Measurements from ENCODE around the gene FLII.

The FLII gene

DNA sequence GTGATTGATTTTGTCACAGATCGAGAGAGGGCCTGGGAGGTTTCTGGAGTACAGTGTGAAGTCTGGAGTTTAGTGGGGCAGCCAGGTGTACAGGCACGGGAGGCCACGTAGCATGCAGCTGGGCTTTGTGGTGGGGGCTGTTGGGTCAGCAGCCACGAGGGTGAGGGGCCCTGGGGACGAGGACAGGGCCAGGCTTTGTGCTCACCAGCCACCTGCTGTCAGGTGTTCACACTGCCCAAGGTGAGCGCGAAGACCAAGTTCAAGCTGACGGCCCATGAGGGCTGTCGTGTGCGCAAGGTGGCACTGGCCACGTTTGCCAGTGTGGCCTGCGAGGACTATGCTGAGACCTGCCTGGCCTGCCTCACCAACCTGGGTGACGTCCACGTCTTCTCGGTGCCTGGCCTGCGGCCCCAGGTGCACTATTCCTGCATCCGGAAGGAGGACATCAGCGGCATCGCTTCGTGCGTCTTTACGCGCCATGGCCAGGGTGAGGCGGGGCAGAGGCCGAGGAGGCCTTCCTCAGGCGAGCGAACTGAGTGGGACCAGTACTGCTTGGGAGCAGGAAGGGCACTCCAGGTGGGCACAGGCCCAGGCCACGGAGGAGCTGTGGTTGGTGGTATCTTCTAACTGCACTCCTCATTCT lies 17.2 kb downstream of the FLII start:
- DNase-seq (ENCODE audit: low spot score): no peak

DNA sequence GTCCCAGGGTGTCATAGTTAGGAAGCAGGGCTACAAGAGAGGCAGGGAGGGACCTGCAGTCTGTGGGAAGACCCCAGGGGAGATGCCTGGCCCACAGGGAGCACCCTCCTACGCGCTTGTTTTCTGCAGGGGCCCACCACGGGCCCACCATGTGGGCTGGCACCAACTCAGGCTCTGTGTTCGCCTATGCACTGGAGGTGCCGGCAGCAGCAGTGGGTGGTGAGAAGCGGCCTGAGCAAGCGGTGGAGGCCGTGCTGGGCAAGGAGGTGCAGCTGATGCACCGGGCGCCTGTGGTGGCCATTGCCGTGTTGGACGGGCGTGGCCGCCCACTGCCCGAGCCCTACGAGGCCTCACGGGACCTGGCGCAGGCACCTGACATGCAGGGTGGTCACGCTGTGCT lies 18.1 kb downstream of the FLII start:
- no peak for DNase-seq (ENCODE audit: low spot score)

DNA sequence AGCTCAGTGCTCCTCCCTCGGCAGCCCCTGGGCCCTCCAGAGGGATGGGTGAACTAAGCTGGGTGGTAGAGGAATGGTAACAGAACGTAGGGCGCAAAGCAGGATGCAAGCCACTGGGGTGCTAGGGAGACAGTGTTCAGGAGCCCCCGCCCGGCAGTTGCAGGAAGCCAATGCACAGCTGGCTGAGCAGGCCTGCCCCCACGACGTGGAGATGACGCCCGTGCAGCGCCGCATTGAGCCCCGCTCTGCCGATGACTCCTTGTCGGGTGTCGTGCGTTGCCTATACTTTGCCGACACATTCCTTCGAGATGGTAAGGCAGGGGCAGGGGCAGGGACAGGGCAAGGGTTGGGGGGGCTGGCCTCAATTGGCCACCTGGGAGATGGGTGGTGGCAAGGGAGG lies 20.2 kb downstream of the FLII start:
- no peak for DNase-seq (ENCODE audit: low spot score)

DNA sequence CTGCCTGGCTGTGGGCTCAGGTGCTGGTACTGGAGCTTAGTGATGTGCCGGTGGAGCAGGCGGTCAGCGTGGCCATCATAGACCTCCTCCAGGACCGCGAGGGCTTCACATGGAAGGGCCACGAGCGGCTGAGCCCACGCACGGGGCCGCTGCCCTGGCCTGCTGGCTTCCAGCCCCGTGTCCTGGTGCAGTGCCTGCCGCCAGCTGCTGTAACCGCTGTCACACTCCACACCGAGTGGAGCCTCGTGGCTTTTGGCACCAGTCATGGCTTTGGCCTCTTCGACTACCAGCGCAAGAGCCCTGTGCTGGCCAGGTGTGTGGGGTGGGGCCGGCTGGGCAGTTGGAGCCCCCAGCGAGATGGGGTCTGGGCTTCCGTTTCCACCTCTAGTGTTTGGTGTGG lies 21.1 kb downstream of the FLII start:
- no peak for DNase-seq (ENCODE audit: low spot score)

DNA sequence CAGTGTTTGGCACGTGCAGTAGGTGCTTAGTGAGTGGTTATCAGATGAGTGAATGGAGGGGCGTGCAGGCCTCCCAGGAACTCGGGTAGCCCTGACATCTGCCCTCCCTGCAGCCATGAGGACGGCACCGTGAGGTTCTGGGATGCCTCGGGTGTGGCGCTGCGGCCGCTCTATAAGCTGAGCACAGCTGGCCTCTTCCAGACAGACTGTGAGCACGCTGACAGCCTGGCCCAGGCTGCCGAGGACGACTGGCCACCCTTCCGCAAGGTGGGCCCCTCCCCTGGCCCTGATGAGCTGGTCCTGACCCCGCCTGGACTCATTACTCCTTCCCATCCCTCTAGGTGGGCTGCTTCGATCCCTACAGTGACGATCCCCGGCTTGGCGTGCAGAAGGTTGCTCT lies 22.0 kb downstream of the FLII start:
- DNase-seq (ENCODE audit: low spot score): no peak

DNA sequence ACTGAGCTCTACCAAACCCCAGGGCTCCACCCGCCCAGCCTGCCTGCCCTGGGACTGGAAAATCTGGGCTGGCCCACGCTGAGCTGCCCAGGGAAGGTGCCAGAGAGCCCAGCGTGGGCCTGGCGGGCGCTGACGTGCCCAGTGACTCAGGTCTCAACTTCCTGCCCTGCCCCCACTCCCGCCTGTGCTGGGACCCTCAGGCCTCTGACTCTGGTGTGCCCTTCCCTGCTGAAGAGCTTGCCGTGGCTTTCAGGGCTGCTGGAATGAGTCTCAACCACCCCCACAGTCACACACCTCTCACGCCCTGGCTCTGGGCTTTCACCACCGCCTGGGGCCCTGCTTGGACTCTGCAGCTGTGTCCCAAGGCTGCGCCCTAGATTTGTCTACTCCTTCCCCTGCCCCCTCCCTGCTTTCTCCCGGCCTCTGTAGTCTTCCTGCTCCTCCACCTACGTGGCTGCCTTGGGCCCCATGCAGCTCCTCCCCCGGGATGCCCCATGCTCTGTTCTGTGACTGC lies 22.7 kb downstream of the FLII start:
- DNase-seq (ENCODE audit: low spot score): no peak

DNA sequence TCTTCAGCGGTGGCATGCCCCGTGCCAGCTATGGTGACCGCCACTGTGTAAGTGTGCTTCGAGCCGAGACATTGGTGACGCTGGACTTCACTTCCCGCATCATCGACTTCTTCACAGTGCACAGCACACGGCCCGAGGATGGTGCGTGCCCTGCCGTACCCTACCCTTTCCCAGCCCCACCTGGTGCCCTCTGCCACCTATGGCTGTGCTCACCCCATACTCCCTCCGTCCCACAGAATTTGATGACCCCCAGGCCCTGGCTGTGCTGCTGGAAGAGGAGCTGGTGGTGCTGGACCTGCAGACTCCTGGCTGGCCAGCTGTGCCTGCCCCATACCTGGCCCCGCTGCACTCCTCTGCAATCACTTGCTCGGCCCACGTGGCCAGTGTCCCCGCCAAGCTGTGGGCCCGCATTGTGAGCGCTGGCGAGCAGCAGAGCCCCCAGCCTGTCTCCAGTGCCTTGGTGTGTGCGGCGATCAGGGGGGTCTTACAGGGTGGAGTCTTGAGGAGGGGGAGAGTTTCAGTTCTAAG lies 23.6 kb downstream of the FLII start:
- DNase-seq (ENCODE audit: low spot score): no peak

DNA sequence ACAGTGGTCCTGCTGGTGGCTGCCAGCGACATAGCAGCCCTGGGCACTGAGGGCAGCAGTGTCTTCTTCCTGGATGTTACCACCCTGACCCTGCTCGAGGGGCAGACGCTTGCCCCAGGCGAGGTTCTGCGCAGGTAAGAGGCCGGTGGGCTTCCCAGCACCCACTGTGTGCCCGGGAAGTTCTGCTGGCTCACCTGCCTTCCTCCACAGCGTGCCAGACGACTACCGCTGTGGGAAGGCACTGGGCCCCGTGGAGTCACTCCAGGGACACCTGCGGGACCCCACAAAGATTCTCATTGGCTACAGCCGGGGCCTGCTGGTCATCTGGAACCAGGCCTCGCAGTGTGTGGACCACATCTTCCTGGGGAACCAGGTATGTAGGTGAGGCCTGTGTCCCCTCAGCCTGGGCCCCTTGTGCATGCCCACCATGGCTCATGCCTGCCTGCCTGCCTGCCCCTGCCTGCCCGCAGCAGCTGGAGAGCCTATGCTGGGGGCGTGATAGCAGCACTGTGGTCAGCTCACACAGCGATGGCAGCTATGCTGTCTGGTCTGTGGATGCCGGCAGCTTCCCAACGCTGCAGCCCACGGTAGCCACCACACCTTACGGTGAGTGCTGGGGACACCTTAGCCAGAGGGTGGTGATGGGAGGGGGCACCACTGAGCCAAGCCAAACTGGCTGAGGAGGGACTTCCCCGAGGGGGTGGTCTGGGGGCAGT lies 24.6 kb downstream of the FLII start:
- DNase-seq (ENCODE audit: low spot score): no peak

DNA sequence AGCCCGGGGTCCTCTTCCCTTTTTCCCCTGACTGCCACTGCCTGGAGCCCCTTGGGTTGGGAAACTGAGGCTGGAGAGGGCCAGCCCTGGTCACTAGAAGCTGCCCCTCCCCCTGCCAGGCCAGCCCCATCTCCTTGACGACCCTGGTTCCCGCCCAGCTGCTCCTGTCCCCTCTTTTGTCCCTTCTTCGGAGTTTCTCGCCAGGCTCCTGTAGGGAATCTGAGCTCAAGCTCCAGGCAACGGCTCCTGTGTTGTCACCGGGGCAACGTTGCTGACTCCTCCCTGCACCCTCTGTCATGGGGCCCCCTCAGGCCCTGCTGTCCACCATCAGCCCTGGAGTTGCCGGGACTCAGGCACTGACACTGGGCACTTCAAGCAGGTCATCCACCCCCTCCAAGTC lies 27.4 kb downstream of the FLII start:
- no peak for DNase-seq (ENCODE audit: low spot score)

DNA sequence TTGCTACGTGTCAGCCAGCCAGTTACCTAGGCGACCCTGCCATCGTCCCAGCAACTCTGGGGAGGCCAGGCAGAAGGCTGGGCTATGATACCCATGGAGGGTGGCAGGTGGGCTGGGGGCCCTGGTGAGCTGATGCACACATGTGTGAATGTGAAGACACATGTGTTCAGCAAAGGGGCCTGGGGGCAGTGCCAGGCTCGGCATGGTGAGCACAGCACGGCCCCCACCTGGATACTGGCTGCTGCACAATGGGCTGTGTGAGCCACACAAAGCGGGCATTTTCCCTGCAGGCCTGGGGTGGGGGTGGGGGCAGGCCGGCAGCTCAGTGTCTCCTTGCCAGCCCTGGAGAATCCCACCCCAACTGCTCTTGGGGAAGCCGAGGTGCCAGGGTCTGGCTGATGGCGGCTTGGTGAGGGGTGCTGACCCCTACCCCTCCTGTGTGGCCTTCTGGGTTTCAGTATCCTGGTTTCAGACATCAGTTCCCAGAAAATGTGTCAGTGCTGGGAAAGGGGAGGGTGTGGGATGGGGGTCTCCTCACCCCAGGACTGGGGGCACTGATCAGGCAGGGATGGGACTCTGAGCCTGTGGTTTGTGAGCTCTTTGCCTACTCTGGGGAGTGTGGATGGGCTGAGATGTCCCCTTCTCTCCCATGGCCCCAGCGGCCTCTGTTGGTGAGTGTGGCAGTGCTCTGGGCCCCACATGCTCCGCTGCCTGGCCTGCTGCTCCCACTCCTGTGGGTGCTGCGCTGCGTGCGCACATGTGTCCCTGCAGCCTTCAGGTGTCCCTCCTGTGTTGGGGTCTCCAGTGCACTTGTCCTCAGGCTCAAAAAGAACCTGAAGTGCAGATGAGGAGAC lies 28.0 kb downstream of the FLII start:
- no peak for DNase-seq (ENCODE audit: low spot score)

DNA sequence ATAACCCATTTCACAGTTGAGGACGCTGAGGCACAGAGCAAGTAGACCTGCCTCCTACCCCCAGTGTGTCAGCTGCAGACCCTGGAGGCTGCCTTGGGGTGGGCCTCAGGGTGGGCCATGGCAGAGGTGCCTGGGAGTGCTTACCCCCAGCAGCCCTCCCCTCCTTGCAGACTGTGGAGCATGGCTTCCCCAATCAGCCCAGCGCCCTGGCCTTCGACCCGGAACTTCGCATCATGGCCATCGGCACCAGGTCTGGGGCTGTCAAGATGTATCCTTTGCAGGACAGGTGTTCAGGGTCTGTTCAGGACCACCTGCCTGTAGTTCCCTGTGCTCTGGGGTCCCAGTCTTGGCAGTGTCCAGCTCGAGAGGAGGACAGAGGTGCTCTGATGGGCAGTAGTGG lies 28.8 kb downstream of the FLII start:
- no peak for DNase-seq (ENCODE audit: low spot score)

DNA sequence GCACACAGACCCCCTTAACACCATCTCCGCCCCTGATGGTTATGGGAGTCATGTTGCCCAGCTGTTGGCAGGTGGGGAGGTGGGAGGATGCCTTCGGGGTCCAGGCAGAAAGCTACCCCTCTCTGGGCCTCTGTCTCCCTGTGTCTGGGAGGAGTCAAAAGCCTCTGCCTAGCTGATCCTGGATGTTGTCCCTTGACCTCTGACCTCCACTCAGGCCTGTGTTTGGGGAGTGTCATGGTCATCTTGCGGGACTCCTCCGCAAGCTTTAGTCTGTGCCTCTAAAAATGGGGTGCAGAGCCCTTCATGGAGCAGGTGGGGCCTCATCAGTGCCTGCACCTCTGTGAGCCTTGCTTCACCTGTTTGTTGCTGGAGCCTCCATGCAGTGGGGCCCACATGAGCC lies 29.3 kb downstream of the FLII start:
- DNase-seq (ENCODE audit: low spot score): no peak

DNA sequence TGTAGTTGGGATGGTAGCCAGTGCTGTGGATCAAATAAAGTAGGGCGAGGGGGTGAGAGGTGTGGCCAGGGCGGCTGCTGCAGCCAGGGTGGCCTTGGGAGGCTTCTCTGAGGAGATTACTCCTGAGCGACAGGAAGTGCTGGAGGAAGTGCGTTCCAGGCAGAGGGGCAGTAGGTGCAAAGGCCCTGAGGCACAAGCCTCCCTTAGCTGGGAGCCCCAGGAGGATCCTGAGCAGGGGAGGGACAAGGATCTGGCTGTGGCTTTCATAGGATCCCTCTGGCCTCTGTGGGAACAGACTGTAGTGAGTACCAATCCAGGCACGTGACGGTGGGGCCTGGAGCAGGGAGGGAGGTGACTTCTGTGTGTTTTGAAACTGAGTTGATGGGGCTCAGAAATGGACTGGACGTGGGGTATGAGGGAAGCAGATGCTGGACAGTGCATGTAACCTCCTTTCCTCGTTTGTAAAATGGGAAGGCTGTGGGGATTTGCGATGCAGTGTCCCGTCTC lies 30.3 kb downstream of the FLII start:
- DNase-seq (ENCODE audit: low spot score): no peak

DNA sequence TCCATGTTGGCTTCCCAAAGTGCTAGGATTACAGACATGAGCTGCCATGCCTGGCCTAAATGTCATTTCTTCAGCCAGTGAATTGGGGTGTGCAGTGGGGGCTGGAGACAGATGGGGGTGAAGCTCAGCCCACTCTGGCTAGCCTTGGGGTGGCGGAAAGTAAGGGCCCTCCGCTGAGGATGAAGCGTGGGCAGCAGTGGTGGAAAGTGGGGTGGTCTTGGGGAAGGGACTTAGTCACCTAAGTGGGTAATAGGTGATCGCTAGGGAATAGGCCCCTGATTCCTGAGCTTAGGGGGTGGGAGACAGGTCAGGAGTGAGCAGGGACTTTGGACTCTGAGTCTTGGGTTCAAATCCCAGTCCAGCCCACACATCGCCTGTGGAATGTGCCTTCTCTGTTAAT lies 30.9 kb downstream of the FLII start:
- DNase-seq (ENCODE audit: low spot score): no peak

DNA sequence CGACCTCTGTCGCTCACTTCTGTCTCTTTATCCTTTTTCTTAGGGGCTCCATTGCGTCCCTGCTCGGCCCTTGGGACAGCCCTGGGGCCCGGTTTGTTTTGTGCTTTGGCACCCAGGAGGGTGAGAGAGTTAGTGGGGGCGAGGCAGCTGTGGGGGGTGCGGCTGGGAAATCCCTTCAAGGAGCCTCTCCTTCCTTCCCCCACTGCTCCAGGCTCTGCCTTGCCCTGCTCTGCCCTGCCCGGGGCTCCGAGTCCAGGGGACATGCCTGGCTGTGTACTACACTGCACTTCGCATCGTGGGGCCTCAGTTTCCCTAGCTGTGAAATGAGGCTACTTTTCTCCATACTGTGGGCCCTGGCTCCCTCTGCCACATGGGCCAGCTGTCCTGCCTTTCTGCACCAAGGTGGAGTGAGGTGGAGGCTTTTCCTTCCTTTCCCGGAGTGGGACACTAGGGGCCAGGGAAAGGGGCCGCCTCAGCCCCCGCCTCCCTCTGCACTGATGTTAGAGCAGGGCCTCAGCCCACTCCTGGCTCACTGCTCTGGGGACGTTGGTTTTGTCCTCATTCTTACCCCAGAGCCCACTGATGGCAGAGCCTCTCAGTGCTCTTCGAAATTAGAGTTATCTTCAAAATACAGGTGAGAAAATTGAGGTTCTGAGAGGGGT lies 32.1 kb downstream of the FLII start:
- DNase-seq (ENCODE audit: low spot score): no peak

DNA sequence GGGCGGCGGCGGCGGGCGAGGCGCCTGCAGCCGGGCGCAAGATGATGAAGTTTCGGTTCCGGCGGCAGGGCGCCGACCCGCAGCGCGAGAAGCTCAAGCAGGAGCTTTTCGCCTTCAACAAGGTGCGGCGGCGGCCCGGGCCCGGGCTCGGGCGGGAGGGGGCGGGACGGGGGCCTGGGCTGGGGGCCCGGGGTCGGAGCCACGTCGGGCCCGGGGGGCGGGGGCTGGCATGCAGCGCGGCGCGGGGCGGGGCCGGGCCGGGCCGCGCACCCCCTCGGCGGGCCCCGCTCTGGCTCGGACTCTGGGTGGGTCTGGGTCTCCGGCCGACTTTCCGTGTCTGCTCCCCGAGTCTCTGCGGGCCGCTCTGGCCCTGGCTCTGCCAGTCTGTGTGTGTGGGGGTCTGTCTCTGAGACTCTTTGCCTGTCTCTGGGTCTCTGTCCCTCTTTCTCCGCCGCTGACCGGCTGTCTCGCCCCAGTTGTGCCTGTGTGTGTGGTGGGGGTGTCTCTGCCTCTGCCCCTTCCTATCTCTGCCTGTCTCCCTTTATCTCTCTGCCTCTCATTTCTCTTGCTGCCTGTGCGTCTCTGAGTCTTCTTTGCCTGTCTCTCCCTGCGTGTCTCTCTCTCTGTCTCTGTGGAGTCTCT lies 32.8 kb downstream of the FLII start:
- peak; percentile 19 for DNase-seq (ENCODE audit: low spot score)

DNA sequence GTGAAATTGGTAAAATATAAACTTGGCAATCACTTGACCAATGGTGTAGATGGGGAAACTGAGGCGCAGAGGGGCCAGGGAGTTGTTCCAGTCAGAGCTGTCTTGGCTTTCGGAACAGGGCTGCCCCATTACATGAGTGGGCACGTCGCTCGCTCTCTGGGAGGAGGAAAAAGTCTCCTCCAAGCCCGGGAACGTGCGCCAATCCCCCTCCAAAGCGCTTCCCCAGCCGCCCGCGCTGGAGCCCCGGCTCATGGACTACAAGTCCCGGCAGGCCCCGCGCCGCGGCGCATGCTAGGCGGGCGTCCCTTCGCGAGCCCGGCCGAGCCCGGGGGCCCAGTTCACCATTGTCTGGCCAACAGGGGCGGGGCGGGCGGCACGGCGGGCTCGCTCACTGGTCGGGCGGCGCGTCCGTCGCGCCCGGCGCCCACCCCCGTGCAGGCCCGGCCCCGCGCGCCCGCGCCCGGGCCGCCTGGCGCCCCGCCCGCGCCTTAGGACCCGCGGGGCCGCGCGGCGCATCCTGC lies 33.4 kb downstream of the FLII start, which contains the start of gene LLGL1:
Gene LLGL1 (plus strand): TSS at position 515 of the 521 bp plus-strand sequence. CDS start 48 bp downstream, outside the sequence.
- DNase-seq (ENCODE audit: low spot score): peak; percentile 94

DNA sequence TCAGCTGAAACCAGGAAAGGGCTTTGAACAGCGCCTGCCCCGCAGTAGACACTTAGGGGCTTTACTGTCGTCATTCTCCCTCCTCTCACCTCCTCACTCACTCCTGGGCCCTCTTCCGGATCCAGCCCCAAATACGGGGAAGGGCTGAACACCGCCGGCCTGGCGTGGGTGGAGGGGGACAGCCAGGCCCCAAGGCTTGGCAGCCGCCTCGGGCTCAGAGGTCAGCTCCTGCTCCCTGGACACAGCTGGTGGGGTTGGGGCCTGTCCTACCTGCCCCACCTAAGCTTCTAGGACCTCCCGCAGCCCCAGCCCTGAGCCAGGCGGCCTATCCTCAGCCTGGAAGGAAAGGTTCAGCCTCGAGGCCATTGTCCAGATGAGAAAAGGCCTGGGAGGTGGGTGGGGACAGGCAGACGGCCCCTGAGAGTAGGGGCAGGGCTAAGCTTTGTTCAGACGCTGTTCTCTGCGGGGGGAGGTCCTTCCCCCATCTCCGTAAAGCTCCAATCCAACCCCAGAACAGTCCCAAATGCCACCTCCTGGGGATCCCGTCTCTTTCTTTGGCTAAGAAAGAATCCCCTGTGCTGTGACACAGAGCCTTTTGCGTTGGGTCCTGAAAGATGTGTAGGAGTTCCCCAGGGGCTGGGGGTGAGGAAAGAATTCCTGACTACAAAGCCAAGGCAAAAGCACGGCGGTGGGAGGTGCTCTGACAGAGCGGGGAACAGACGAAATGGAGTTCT lies 34.0 kb downstream of the FLII start:
- DNase-seq (ENCODE audit: low spot score): no peak

DNA sequence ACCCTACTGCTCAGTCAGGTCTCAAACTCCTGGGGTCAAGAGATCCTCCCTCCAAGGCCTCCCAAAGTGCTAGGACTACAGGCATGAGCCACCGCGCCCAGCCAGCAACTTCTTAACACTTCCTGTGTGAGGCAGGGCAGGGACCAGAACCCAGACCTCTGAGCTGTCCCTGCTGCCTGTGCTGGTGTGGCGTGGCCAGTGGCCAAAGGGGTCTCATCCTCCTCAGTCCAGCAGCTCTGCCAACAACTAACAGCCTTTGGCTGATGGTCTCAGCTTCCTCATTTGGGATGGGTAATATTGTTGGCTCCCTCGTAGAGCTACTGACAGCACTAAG lies 34.5 kb downstream of the FLII start:
- DNase-seq (ENCODE audit: low spot score): no peak

DNA sequence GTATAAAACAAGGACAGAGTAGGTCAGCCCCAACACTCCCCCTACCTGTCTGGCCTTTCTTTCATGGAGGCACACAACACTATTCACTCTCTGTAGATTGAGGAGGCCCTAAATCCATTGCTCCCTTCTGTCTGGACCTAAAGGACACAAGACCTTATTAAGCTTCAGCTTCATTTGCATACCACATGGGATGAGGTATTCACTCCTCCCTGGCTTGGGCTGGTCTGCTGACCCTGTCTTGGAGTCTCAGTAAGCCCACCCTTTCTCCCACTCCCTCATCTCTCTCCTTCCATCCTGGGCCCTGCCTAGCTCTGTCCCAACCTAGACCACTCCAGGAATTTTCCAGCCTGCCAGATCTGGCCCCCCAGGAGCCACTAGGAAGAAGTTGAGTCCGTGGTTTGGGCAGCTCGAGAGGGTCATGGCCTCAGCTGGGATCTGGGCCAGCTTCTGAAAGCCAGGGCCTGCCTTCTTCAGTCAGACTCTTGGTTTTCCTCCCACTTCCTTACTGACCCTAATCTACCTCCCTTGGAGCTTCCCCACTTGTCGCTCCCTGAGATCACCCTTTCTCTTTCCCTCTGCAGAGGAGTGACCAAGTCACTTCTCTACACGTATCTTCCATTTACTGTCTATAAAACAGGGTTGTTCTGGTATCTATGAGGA lies 39.7 kb downstream of the FLII start:
- DNase-seq (ENCODE audit: low spot score): no peak
